HG02981 (cell line): Measurements from ENCODE around the gene ZNF687.
"Not testable (repeated sequence)": the region's sequence is repeated elsewhere in the genome, so short reads cannot be mapped to it uniquely, and the experiment has no call there.

Source experiments
- ATAC-seq: cut with Tn5 transposase; IDR thresholded peaks from one replicate; pipeline ENCODE4 v1.9.1; 2021; ENCODE audit warnings: mild to moderate bottlenecking, moderate library complexity; ENCODE audit not compliant: unreplicated experiment

The ZNF687 gene

GRCh38 chr1:151281969-151282882, at the start of gene ZNF687:
ZNF687 (plus strand) TSS chr1:151282299; CDS start chr1:151286292, 3,993 bp downstream.
- peak; percentile 89 for ATAC-seq

- no peak for ATAC-seq
Measured at GRCh38 chr1:151235235-151235634, 46.9 kb upstream of the ZNF687 start.

- no peak for ATAC-seq
Measured at GRCh38 chr1:151237678-151238466, 44.2 kb upstream of the ZNF687 start.

GRCh38 chr1:151238467-151238739, 43.7 kb upstream of the ZNF687 start:
- ATAC-seq = no peak

- ATAC-seq = no peak
Measured at GRCh38 chr1:151242442-151242841, 39.7 kb upstream of the ZNF687 start.

GRCh38 chr1:151243683-151244216, 38.3 kb upstream of the ZNF687 start:
- no peak for ATAC-seq

- no peak for ATAC-seq
Measured at GRCh38 chr1:151246786-151247185, 35.3 kb upstream of the ZNF687 start.

GRCh38 chr1:151251656-151252470, 30.2 kb upstream of the ZNF687 start:
- ATAC-seq = peak; percentile 34

GRCh38 chr1:151254217-151255213, 27.6 kb upstream of the ZNF687 start, which contains the start of gene PSMD4:
PSMD4 (plus strand) TSS chr1:151254734; CDS start chr1:151254783, 49 bp downstream.
- ATAC-seq = peak; percentile 93

- ATAC-seq = no peak
Measured at GRCh38 chr1:151255381-151255780, 26.7 kb upstream of the ZNF687 start.

GRCh38 chr1:151259351-151259750, 22.7 kb upstream of the ZNF687 start:
- ATAC-seq = no peak

GRCh38 chr1:151265446-151266236, 16.5 kb upstream of the ZNF687 start:
- no peak for ATAC-seq

- ATAC-seq = no peak
Measured at GRCh38 chr1:151266315-151266714, 15.8 kb upstream of the ZNF687 start.

- no peak for ATAC-seq
Measured at GRCh38 chr1:151266821-151267220, 15.3 kb upstream of the ZNF687 start.

- no peak for ATAC-seq
Measured at GRCh38 chr1:151267760-151268159, 14.3 kb upstream of the ZNF687 start.

GRCh38 chr1:151273924-151274466, 8.1 kb upstream of the ZNF687 start:
- ATAC-seq = no peak

- not testable (repeated sequence) for ATAC-seq
Measured at GRCh38 chr1:151275341-151275740, 6.8 kb upstream of the ZNF687 start.

GRCh38 chr1:151277249-151277648, 4.8 kb upstream of the ZNF687 start:
- no peak for ATAC-seq
